ENCODE data around the gene USP40.

USP40 gene

DNA sequence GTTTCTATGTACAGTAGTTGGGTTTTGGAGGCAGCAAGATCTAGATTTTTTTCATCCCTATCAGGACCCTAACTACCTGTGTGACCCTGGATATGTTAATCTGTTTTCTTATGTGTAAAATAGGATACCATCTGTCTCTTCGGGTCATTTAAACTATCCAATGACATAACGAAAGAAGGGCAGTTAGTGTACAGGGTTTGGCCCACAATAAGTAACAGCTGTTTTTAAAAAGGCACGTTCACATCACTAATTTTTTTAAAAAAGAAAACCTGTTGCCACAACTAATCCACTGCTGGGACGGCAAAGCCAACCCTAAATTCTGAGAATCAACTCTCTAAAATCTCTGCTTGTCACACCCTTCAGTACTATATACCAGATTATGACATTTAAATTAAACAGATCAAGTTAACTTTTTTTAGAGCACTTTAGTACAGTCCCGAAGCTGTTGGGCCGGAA, 869 bp downstream of the USP40 start:
- H3K4me3 ChIP-seq (ENCODE audit: insufficient read depth, low read length, poor library complexity, severe bottlenecking), result no peak overlapping the region
- no peak overlapping the region for H3K9ac ChIP-seq (ENCODE audit: low read length)
- H3K27ac ChIP-seq (ENCODE audit: low read depth, low read length), result no peak overlapping the region
- H3K4me2 ChIP-seq (ENCODE audit: low read depth, low read length, poor library complexity, severe bottlenecking), result no peak overlapping the region
- no peak for TF ChIP-seq EZH2phosphoT487 (conservative IDR thresholded peaks at IDR 0.05; ENCODE audit: low read length)
- TF ChIP-seq, protein P1, sequence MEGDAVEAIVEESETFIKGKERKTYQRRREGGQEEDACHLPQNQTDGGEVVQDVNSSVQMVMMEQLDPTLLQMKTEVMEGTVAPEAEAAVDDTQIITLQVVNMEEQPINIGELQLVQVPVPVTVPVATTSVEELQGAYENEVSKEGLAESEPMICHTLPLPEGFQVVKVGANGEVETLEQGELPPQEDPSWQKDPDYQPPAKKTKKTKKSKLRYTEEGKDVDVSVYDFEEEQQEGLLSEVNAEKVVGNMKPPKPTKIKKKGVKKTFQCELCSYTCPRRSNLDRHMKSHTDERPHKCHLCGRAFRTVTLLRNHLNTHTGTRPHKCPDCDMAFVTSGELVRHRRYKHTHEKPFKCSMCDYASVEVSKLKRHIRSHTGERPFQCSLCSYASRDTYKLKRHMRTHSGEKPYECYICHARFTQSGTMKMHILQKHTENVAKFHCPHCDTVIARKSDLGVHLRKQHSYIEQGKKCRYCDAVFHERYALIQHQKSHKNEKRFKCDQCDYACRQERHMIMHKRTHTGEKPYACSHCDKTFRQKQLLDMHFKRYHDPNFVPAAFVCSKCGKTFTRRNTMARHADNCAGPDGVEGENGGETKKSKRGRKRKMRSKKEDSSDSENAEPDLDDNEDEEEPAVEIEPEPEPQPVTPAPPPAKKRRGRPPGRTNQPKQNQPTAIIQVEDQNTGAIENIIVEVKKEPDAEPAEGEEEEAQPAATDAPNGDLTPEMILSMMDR (IDR thresholded peaks at IDR 0.05; ENCODE audit: insufficient read depth, low read length, poor library complexity, severe bottlenecking), result no peak
- H3K36me3 ChIP-seq (ENCODE audit: low read length), result no peaks in the 10 kb centered on the region
- H3K9me3 ChIP-seq (ENCODE audit: insufficient read depth, low read length), result no peaks in the 10 kb centered on the region
- H2AFZ ChIP-seq (ENCODE audit: low read depth, low read length, severe bottlenecking), result no peak overlapping the region
- H3F3A ChIP-seq (ENCODE audit: insufficient read depth), result no peaks in the 10 kb centered on the region
- no peaks in the 10 kb centered on the region for H3K9me2 ChIP-seq (replicated peaks; ENCODE audit: insufficient read depth, low read length)
- no peaks in the 10 kb centered on the region for H3K27me3 ChIP-seq (ENCODE audit: low read length)
- H3K79me2 ChIP-seq (ENCODE audit: insufficient read depth, low read length), result no peaks in the 10 kb centered on the region
- H4K20me1 ChIP-seq (ENCODE audit: low read depth, low read length), result no peaks in the 10 kb centered on the region

DNA sequence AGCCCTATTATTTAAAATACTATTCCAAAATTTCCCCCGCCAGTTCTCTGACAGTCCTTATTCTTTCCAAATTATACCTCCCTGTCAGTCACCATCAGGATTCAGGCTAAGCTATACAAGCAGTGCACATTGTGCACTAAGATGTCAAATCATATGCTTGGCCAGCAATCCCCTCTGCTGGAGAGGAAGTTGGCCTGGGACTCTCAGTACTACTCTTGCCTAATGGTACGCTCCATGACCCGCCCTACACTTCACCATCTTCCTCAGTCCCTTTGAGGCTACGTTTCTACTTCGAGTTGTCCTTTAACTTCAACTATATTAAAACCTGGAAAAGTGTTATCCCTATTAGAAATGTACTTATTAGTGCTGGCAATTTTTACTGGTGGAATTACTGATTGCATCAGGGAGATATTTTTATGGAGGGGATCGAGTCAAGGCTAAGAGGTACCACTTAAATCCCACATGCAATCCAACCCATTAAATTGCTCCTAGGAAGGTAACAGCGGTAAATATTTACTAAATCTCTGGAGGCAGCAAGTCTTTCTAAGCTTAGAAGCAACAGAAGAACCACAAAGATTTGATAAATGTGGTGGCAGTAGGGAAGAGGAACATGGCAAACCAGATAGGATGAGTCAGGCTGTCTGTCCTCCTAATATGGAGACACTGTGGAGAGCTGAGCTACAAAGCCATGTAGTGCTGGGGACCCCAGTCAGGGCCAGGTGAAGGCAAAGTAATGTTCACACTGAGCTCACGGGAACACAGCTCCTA, 2.7 kb downstream of the USP40 start:
- H3K27me3 ChIP-seq (ENCODE audit: low read length), result no peaks in the 10 kb centered on the region
- H3K4me3 ChIP-seq (ENCODE audit: insufficient read depth, low read length, poor library complexity, severe bottlenecking), result no peak overlapping the region
- no peaks in the 10 kb centered on the region for H3K79me2 ChIP-seq (ENCODE audit: insufficient read depth, low read length)
- no peaks in the 10 kb centered on the region for H3K36me3 ChIP-seq (ENCODE audit: low read length)
- no peaks in the 10 kb centered on the region for H3K9me2 ChIP-seq (replicated peaks; ENCODE audit: insufficient read depth, low read length)
- no peaks in the 10 kb centered on the region for H3F3A ChIP-seq (ENCODE audit: insufficient read depth)
- H3K9me3 ChIP-seq (ENCODE audit: insufficient read depth, low read length), result no peaks in the 10 kb centered on the region
- H3K4me2 ChIP-seq (ENCODE audit: low read depth, low read length, poor library complexity, severe bottlenecking), result no peak overlapping the region
- no peak overlapping the region for H3K9ac ChIP-seq (ENCODE audit: low read length)
- no peak overlapping the region for H3K27ac ChIP-seq (ENCODE audit: low read depth, low read length)
- no peak for TF ChIP-seq EZH2phosphoT487 (conservative IDR thresholded peaks at IDR 0.05; ENCODE audit: low read length)
- TF ChIP-seq, protein P1 (IDR thresholded peaks at IDR 0.05; ENCODE audit: insufficient read depth, low read length, poor library complexity, severe bottlenecking), result no peak
- no peaks in the 10 kb centered on the region for H4K20me1 ChIP-seq (ENCODE audit: low read depth, low read length)
- H2AFZ ChIP-seq (ENCODE audit: low read depth, low read length, severe bottlenecking), result no peak overlapping the region

DNA sequence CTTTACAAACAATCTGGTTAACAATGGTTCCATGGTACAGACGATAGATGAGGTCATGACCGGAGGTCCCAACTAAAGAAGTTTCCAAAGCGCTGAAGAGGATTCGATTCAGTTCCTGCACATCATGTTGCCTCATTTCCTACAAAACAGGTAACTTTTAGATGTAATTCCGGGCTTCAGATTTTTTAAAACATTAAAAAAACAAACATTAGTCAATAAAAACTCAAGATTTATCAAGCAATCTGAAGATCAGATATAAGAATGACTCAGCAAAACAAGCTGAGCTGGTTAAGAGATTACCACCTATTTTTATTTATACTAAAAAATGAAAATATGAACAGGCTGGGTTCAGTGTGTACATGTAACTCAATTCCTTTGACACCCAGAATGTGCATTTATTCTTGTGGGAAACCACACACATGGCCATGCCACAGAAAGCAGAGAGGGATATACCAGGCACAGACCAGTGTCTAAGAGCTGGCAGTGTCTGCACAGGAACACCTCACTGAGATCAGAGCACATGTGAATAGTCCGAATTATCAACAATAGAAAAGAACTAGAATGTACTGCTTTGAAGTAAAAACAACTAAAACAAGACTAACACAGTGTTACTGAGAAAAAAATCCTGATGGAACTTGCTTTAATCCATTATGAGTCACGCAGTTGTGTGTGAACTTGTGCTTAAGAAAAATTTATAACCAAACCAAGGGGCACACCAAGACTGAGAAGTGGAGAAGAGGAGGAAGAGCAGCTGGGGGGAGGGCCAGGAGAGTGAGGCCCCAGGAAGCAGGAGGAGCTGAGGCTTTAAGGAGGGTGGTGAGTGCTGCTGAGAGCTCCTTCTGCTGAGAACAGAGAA, 9.5 kb downstream of the USP40 start:
- Histone ChIP-seq H3K9me3 (ENCODE audit: insufficient read depth, low read length) (no peaks in the 10 kb centered on the region), H3K9ac (ENCODE audit: low read length) (no peak overlapping the region), H3K27ac (ENCODE audit: low read depth, low read length) (no peak overlapping the region), H3K79me2 (ENCODE audit: insufficient read depth, low read length) (no peaks in the 10 kb centered on the region), H2AFZ (ENCODE audit: low read depth, low read length, severe bottlenecking) (peak overlapping the region; percentile 93), H3K4me2 (ENCODE audit: low read depth, low read length, poor library complexity, severe bottlenecking) (peak overlapping the region; percentile 34), H3F3A (ENCODE audit: insufficient read depth) (no peaks in the 10 kb centered on the region), H3K36me3 (ENCODE audit: low read length) (no peaks in the 10 kb centered on the region), H3K4me3 (ENCODE audit: insufficient read depth, low read length, poor library complexity, severe bottlenecking) (no peak overlapping the region), H4K20me1 (ENCODE audit: low read depth, low read length) (no peaks in the 10 kb centered on the region), H3K27me3 (ENCODE audit: low read length) (no peaks in the 10 kb centered on the region), H3K9me2 (replicated peaks; ENCODE audit: insufficient read depth, low read length) (no peaks in the 10 kb centered on the region)
- no peak for TF ChIP-seq EZH2phosphoT487 (conservative IDR thresholded peaks at IDR 0.05; ENCODE audit: low read length)
- TF ChIP-seq, protein P1 (IDR thresholded peaks at IDR 0.05; ENCODE audit: insufficient read depth, low read length, poor library complexity, severe bottlenecking), result no peak
